ENCODE measurements around the gene SETD2.
A peak's percentile ranks its signal among the peaks of the same experiment; 100 is the strongest.

Gene SETD2

DNA sequence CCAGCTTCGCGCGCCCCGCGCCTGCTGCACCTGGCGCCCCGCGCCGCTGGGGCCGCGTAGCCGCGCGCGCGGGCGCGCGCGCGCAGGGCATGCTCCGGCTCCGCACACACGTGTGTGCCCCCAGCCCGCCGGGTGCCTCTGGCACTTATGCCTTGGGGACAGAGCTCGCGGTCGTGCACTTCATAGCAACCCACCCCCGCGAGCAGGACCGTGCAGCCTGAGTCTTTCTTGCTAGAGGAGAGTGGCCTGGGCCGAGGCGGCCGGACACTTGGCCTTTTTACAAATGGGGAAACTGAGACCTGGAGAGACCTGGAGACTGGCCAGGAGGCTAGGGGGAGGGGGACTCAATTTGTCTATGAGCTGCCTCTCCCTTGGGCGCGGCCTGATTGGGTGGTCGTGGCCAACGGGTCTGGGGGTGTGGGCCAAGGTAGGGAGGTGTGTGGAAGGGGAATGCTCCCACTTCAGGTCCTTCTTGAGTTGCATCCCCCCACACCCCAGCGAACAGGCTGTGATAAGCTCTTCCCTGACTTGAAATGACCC is 183.9 kb downstream of the SETD2 start:
- no peak for DNase-seq

DNA sequence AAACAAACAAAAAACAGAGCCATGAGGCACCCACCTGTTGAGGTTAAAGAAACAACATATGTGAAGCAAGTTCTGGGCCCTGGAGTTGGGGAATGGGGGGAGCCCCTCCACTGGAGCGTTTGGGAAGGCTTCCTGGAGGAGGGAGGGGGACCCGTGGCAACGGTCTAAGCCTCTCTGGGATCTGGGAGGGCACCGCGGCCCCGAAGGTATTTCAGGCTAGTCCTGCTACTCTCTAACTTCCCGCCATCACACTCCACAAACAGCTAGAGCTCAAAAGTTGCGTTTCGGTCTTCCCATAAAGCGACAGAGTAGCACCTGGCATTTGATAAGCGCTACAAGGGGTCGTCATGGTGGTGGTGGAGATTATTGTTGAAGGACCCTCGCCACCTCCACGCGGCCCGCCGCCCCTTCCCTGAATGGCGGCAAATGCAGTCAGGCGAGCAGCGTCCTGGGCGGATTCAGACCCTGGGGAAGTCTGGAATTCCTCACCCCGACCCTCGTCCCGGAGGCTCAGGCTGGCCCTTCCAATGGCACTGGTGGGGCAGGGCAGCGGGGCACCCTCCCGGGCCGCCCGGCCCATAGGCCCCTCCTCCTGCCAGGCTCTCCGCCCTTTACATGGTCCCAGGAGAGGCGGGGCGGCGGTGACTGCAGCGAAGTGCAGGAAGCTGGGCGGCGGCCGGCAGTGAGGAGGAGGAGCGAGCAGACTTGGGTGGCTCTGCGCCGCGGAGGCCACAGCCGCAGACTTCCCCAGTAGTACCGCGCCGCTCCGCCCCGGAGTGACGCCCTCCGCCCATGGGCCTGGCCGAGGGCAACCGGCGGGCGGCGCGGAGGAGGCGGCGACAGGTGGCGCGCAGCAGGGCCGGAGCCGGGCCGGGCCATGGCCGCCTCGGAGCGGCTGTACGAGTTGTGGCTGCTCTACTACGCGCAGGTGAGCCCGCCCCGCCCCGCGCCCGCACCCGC is 184.6 kb downstream of the SETD2 start, which contains the start of gene NBEAL2:
Gene NBEAL2 (plus strand): TSS at position 682 of the 960 bp plus-strand sequence. CDS start 196 bp downstream, at position 878.
- DNase-seq = peak; percentile 98

DNA sequence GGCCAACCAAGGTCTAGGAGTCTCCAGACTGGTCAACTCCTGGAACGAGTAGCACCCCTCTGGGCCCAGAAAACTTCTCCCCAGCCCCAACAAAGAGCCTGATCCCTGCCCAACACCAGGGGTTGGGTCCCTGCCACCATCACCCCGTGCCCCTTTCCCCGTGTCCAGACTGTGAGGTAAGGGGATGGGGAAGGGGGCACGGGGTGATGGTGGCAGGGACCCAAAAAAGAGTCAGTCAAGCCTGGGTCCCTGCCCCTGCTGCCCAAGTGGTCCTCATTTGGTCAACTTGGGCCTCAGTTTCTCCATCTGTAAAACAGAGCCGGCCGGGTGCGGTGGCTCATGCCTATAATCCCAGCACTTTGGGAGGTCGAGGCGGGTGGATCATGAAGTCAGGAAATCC is 185.5 kb downstream of the SETD2 start:
- DNase-seq = no peak

DNA sequence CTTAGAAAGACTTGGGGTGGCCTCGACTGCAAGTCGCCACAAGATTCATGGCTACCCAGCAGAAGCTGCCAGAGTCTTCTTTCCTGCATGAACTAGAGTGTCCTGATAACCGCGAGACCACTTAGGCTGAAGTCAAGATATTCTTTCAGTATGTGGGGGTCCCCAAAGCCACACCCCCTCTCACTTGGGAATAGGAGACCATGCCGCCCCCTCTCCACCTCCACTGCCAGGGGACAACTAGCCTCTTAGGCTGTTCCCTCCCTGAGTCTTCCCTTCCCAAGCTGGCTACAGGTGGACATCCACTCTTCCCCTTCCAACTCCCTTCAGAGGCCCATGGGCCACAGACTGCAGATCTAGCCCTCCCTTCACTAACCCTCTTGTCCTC is 186.1 kb downstream of the SETD2 start:
- DNase-seq = no peak

DNA sequence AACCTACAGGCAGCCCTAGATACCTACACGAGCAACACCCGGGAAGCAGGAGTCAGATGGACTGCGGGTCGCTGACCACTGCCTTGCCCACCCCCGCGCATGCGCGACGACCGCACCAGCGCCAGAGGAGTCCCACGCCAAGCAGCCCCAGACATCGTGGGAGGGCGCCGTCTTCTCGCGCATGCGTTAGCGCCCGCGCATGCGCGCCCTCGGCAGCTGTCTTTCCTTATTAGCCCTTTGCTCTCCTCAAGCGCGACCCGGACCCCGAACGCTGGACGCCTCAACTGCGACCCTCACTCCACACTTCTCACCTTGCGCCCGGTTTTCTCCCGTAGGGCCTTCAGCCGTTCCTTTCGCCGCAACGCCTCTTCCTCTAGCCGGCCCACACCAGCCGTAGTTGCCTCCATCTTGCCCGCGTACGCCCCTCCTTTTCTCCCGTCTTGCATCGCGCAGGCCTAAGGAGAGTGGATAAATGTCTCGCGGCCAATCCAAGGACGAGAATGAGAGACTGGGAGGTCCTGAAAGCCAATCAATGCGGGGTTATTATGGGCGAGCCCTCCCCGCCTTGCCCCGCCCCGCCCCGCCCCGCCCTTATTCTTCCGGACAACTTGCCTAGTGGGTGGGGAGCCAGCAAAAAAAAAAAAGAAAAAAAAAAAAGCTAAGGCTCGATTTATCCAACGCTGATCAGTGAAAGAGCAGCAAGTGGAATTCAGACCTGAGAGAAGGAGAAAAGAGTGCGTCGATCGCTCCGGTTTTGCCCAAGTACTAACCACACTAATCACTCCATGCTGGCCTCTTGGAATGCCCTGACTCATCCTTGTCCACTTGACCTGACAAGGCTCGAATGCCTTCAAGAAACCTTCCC is 187.4 kb downstream of the SETD2 start, which contains the start of gene CCDC12:
Gene CCDC12 (minus strand): TSS at position 420 of the 865 bp plus-strand sequence. CDS start 13 bp downstream, at position 407.
- DNase-seq = peak; percentile 98

DNA sequence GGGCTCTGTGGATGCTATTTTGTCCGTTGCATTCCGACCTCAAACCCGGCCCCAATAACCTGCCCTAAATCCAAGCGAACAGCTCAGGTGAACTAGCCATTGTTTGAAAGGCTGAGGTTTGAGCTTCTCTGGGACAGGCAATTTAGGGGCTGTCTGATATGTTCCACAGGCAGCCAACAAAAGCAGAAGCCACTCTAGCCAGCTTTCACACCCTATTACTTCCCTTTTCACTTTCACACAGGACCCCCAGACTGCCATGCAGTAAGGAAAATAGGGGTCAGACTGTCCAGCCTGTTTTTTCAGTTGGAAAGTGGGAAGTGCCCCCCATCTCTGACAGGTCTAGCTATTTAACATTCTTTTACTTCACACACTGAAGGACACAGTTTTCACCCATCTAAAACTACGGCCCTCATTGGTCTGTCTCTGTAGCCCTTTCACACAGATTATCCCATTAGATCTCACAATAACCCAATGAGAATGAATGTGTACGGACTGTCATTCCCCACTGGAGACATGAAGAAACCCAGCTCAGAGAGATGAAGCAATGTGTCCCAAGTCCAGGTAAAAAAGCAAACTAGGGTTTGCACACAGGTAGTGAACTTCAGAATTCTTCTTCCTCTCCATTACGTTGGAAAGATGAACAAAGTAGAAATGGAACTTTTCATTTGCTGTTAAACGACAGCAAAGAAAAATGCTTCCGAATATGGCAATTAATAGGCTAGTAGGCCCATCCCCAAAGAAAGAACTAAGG is 189.3 kb downstream of the SETD2 start:
- no peak for DNase-seq

DNA sequence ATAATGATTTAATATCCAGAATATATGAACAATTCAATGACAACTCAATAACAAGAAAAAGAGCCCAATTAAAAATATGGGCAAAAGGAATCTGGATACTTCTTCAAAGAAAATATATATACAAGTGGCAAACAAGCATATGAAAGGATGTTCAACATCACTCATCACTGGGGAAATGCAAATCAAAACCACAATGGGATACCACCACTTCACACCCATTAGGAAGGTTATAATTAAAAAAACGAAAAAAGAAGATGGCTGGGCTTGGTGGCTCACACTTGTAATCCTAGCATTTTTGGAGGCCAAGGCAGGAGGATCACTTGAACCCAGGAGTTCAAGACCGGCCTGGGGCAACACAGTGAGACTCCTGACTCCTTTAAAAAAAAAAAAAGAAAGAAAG is 191.5 kb downstream of the SETD2 start:
- peak; percentile 32 for DNase-seq

DNA sequence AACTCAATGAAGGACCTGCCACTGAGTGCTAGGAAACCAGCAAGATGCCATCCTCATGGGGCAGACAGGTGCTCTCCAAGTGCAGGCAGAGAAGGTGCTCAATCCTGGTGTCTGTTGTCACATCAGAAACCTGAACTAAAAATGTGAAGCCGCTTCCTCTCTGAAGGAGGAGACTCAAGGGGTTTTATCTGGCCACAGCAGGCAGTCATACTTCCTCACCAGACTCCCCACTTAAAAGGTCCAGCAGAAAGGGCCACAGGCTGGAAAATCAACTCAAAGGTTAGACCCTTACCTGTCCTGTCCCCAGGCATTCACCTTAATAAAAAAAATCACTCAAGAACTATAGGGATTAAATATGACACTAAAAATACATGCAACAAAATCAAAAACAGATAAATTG is 192.2 kb downstream of the SETD2 start:
- peak; percentile 39 for DNase-seq

DNA sequence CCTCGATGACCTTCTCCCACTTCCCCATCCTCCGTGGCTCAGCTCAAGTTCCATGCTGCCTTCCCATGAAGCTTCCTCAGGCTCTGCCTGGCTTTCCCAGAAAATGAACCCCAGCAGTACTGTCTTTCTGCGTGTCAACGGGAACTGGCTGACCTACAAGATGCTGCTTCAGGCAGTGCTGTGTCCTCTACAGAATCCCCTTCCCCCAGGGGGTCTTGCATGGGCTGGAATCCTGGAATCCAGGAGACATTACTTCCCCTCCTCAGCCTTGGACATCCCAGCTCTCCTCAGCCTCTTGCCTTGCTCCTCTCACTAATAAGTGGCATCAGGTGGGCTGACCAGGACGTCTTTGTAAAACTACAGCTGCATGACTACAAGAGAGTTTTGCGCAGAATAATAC is 192.8 kb downstream of the SETD2 start:
- no peak for DNase-seq

DNA sequence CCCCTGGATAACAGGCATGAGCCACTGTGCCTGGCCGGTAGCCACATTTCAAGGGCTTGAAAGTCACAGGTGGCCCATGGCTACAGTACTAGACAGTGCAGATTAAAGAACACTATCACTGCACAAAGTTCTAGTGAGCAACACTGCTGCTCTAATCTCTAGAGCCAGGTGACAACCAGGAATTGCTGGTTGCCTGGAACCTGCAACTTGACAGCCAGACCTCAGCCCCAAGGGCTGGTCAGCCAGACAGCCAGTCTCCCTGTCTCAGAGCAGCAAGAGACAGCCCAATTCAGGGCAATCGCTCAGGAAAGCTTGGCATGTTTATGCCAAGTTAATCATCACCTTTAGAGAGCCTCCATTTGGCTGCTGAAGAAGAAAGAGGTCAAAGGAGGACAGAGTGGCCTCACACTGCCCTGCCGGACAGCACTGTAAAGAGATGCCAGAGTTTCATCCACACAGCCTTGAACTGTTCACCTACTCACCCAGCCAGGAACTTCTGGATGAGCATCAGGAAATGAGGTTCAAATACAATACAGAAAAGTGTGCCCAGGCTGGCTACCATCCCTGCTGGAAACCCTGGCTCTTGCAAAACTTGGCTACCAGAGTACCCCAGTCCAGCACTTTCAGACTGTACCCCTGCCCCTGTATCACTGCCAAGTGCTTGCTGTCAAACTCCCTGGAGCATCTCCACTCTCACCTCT is 193.4 kb downstream of the SETD2 start:
- no peak for DNase-seq

DNA sequence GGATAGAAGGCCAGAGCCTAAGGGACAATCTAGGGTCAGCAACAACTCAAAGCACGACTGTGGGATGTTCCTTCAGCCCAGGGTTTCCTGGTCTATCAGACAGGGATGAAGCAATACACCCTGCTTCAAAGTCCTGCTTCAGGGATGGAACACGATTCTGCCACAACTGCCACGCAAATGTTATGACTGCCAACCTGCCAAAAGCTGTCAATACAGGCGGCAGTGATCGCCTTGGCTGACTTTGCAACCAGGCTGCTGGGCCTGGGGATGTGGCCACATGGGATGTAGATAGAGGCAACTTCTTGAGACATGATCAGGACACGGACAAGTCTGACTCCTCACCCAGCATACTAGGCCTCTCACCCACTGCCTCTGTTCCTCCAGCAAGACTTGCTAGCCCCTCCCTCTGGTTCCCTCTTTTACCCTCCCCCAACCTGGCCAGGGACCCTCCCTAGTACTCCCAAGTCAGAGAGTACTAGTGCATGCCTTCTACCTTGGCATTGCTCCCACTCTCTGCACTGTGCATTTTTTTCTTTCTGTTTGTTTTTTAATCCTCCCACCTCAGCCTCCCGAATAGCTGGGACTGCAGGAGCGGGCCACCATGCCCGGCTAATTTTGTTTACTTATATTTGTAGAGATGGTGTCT is 195.0 kb downstream of the SETD2 start:
- no peak for DNase-seq

DNA sequence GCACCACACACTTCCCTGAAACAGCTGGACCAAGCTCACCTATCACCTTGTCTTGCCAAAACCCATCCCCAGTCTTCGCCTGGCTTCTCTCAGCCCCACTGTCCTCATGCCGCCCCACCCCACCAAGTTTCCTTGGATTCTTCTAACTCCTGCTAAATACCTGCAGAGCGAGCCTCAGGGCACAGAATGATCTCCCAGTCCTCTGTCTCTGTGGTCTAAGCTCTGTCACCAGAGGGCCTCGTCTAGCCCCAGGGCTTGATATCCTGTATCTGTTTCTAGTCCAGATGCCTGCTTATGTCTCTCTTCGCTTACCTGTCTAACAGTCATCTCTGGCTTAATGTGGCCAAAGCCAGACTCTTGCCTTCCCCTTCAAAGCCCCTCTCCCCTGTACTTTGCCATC is 197.1 kb downstream of the SETD2 start:
- DNase-seq = no peak
